ENCODE results near the gene ARSG. TPM values are rescaled to one million over a fixed set of nuclear protein-coding genes. Genes with fewer than 3 reads are reported as not detected.

ARSG gene
- total and polyA plus RNA-seq, 2 of the 13 experiments (the other 11 are each of a cell fraction or from before 2014, with no cell fraction given), result 3.7 to 15.2 TPM

DNA sequence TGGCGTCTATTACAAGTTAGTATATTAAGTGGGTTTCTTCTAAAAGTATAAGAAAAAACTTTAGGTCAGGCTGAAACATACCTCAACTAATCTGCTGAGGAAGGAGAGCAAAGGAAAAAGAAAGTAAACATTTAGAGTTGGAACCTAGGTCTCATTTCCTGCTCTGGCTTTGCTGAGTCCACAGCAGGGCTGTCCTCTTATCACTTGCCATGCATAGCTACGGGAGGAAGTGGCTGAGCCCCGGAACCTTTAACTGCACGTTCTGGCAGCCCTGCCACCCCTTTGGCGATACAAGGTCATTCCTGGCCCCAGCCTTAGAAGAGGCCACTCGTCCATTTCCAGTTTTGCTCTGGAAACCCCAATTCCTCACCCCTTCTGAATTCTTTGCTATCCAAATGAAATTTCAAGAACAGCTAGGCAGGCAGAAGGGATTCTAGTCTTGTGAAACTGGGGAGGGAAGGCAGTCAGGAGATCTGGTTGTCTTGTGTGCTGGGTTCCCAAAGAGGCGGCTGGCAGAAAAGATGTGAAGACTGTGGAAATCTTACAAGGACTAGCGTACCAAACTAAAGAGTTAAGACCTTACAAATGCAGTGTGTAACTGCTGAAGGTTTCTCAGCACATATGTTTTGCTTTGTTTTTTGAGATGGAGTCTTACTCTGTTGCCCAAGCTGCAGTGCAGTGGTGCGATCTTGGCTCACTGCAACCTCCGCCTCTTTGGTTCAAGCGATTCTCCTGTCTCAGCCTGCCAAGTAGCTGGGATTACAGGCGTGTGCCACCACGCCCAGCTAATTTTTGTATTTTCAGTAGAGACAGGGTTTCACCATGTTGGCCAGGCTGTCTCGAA is 146.9 kb downstream of the ARSG start:
- no peaks in the 10 kb centered on the region for H4K20me1 ChIP-seq (ENCODE audit: insufficient read depth, low read length)
- H3K9me3 ChIP-seq (ENCODE audit: low read length), result no peaks in the 10 kb centered on the region
- no peak overlapping the region for H2AFZ ChIP-seq (ENCODE audit: low read length)
- peaks cover 41% of the 10 kb centered on the region for H3K4me1 ChIP-seq (ENCODE audit: insufficient read depth, low read length)
- peak; percentile 89 for ATAC-seq
- peak overlapping the region; percentile 21 for H3K9ac ChIP-seq (ENCODE audit: insufficient read depth, low read depth, low read length)
- WGBS (ENCODE audit: low lambda C conversion rate), result 59% methylated on average over 13 of the region's 14 CpGs
- ChIA-PET CTCF (ENCODE audit: low intra/inter-chr PET ratio, low total read pairs) (interaction anchor here (3.5 kb wide), 1 partner anchor 175 kb away, joined by 49 read pairs; no protein-coding TSS in a partner anchor), POLR2A (interaction anchor here (0.5 to 3.5 kb wide), 6 partner anchors 8 to 191 kb away, joined by 3 to 21 read pairs (median 4); partner anchors contain the start of genes AMZ2 and WIPI1)
- H3K27ac ChIP-seq (ENCODE audit: extremely low read length, insufficient read depth, low read length), result peak overlapping the region; percentile 68
- intact Hi-C loops (cut with micrococcal nuclease; ENCODE audit: unreplicated experiment) (loop anchor here (2.0 kb wide), 1 partner anchor 19 kb away; the partner anchor contains the start of gene WIPI1), in situ Hi-C loops (cut with HindIII; ENCODE audit: extremely low pct_ligation_motif_present, low pct_unique_long_range_greater_than_20kb) (no loop called here)
- DNase-seq (ENCODE audit: low spot score), result peak; percentile 80
- H3K4me2 ChIP-seq (ENCODE audit: low read depth, low read length), result peak overlapping the region; percentile 65
- peak overlapping the region; percentile 11 to 55 (median 22); a peak in 3 of 6 replicates for H3K4me3 ChIP-seq (replicated peaks in 1 of 3; ENCODE audit: insufficient read depth in 1 of 3, low read depth in 2 of 3, low read length in 3 of 3)
- no TSS peak for BruUV-seq (replicated peaks)
- H3K36me3 ChIP-seq (replicated peaks in 1 of 2; ENCODE audit: control insufficient read depth in 1 of 2, insufficient read depth in 2 of 2, low read length in 2 of 2), result peaks cover 16 to 31% of the 10 kb centered on the region in 2 experiments
- H3K27me3 ChIP-seq (ENCODE audit: control insufficient read depth in 1 of 2, insufficient read depth in 2 of 2, low read length in 2 of 2), result no peaks in the 10 kb centered on the region
- H3K79me2 ChIP-seq (ENCODE audit: insufficient read depth, low read length), result no peaks in the 10 kb centered on the region
- FAIRE-seq, result peak; percentile 90
- TF ChIP-seq, protein P1, sequence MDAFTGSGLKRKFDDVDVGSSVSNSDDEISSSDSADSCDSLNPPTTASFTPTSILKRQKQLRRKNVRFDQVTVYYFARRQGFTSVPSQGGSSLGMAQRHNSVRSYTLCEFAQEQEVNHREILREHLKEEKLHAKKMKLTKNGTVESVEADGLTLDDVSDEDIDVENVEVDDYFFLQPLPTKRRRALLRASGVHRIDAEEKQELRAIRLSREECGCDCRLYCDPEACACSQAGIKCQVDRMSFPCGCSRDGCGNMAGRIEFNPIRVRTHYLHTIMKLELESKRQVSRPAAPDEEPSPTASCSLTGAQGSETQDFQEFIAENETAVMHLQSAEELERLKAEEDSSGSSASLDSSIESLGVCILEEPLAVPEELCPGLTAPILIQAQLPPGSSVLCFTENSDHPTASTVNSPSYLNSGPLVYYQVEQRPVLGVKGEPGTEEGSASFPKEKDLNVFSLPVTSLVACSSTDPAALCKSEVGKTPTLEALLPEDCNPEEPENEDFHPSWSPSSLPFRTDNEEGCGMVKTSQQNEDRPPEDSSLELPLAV (CRISPR knock-in tag; conservative IDR thresholded peaks at IDR 0.05; ENCODE audit: low read depth), result no peak
- TF ChIP-seq GPN1 (CRISPR knock-in tag; IDR thresholded peaks at IDR 0.05; ENCODE audit: borderline replicate concordance), result no peak
- no peak for TF ChIP-seq ATRX (CRISPR knock-in tag; IDR thresholded peaks at IDR 0.05; ENCODE audit: borderline replicate concordance)
- peak; percentile 38; the same call in 1 of the 2 replicates for TF ChIP-seq HMG20A (CRISPR knock-in tag; IDR thresholded peaks at IDR 0.05; ENCODE audit: borderline replicate concordance)
- peak; percentile 78; the same call in 1 of the 2 replicates for TF ChIP-seq ZNF501 (CRISPR knock-in tag; IDR thresholded peaks at IDR 0.05)
- TF ChIP-seq MEIS1 (CRISPR knock-in tag; IDR thresholded peaks at IDR 0.05; ENCODE audit: borderline replicate concordance), result 0 out of 2 replicates have a peak, but pooled peaks have one; percentile 46
- TF ChIP-seq MIER3 (CRISPR knock-in tag; IDR thresholded peaks at IDR 0.05; ENCODE audit: borderline replicate concordance), result peak; percentile 51; the same call in 1 of the 2 replicates
- TF ChIP-seq GABPB1 (CRISPR knock-in tag; IDR thresholded peaks at IDR 0.05), result peak; percentile 71
- peak; percentile 60; the same call in 1 of the 2 replicates for TF ChIP-seq RARA (CRISPR knock-in tag; IDR thresholded peaks at IDR 0.05)
- TF ChIP-seq ZNF33A (CRISPR knock-in tag; IDR thresholded peaks at IDR 0.05; ENCODE audit: borderline replicate concordance), result no peak
- TF ChIP-seq SP5 (CRISPR knock-in tag; IDR thresholded peaks at IDR 0.05; ENCODE audit: borderline replicate concordance, low read depth), result peak; percentile 20; the same call in 1 of the 2 replicates
- peak; percentile 73 for TF ChIP-seq KAT8 (CRISPR knock-in tag; IDR thresholded peaks at IDR 0.05)
- TF ChIP-seq, protein P2, sequence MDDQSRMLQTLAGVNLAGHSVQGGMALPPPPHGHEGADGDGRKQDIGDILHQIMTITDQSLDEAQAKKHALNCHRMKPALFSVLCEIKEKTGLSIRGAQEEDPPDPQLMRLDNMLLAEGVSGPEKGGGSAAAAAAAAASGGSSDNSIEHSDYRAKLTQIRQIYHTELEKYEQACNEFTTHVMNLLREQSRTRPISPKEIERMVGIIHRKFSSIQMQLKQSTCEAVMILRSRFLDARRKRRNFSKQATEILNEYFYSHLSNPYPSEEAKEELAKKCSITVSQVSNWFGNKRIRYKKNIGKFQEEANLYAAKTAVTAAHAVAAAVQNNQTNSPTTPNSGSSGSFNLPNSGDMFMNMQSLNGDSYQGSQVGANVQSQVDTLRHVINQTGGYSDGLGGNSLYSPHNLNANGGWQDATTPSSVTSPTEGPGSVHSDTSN (CRISPR knock-in tag; IDR thresholded peaks at IDR 0.05; ENCODE audit: borderline replicate concordance), result no peak
- TF ChIP-seq TGIF2 (CRISPR knock-in tag; IDR thresholded peaks at IDR 0.05), result no peak
- TF ChIP-seq HDAC6 (IDR thresholded peaks at IDR 0.05; ENCODE audit: low read depth, low read length), result no peak
- no peak for TF ChIP-seq RELA (CRISPR knock-in tag; IDR thresholded peaks at IDR 0.05)
- TF ChIP-seq, protein P3, sequence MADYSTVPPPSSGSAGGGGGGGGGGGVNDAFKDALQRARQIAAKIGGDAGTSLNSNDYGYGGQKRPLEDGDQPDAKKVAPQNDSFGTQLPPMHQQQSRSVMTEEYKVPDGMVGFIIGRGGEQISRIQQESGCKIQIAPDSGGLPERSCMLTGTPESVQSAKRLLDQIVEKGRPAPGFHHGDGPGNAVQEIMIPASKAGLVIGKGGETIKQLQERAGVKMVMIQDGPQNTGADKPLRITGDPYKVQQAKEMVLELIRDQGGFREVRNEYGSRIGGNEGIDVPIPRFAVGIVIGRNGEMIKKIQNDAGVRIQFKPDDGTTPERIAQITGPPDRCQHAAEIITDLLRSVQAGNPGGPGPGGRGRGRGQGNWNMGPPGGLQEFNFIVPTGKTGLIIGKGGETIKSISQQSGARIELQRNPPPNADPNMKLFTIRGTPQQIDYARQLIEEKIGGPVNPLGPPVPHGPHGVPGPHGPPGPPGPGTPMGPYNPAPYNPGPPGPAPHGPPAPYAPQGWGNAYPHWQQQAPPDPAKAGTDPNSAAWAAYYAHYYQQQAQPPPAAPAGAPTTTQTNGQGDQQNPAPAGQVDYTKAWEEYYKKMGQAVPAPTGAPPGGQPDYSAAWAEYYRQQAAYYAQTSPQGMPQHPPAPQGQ (CRISPR knock-in tag; IDR thresholded peaks at IDR 0.05; ENCODE audit: borderline replicate concordance), result no peak
- TF ChIP-seq ZNF674 (CRISPR knock-in tag; IDR thresholded peaks at IDR 0.05; ENCODE audit: low read depth), result no peak
- peak; percentile 64; the same call in 1 of the 2 replicates for TF ChIP-seq ZNF292 (CRISPR knock-in tag; IDR thresholded peaks at IDR 0.05; ENCODE audit: borderline replicate concordance, low read depth)
- no peak for TF ChIP-seq ZFP1 (CRISPR knock-in tag; IDR thresholded peaks at IDR 0.05)
